ENCODE results near the gene MYF5. TPM values are rescaled to one million over a fixed set of nuclear protein-coding genes. Genes with fewer than 3 reads are reported as not detected.

Gene MYF5
- total and polyA plus RNA-seq, 2 of the 4 experiments (the other 2 are of a cell fraction) = not detected

DNA sequence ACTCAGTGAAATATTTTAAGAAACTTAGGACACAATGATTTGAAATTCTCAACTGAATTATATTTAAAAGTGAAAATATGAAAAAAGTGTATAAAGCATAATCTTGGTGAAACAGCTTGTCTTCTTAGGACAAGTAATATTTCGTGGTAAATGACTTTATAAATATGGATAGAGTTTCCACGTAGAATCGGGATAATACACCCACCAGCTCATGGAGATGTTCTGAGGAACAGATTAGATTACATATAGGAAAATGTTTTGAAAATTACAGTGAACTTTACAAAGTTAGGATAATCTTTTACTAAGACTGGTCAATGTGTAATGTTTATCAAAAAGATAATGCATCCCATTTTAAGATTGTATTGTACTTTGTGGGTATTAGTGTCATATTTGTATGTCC, 34.9 kb upstream of the MYF5 start:
- ATAC-seq (ENCODE audit: low read depth) (no peak), DNase-seq (no peak)
- Histone ChIP-seq H3K4ac (ENCODE audit: low read depth, low read length) (no peak overlapping the region), H2BK120ac (ENCODE audit: low read depth, low read length) (no peak overlapping the region), H3K36me3 (ENCODE audit: control insufficient read depth, insufficient read depth, low read length) (no peaks in the 10 kb centered on the region), H3K4me1 (ENCODE audit: control insufficient read depth, insufficient read depth, low read length) (no peaks in the 10 kb centered on the region), H3K4me2 (ENCODE audit: low read depth, low read length) (no peak overlapping the region), H3K9me1 (ENCODE audit: insufficient read depth, low read length) (no peaks in the 10 kb centered on the region), H2AK5ac (ENCODE audit: low read depth, low read length) (no peak overlapping the region), H4K91ac (ENCODE audit: insufficient read depth, low read depth, low read length) (no peak overlapping the region), H3K9me3 (ENCODE audit: control insufficient read depth, insufficient read depth, low read length) (no peaks in the 10 kb centered on the region), H3K23ac (ENCODE audit: low read depth, low read length) (no peak overlapping the region), H2BK5ac (ENCODE audit: low read depth, low read length, poor library complexity, severe bottlenecking) (no peak overlapping the region), H3K14ac (replicated peaks; ENCODE audit: low read depth, low read length) (no peak overlapping the region), H4K20me1 (ENCODE audit: insufficient read depth, low read length) (no peaks in the 10 kb centered on the region), H2AK9ac (replicated peaks; ENCODE audit: low read depth, low read length, poor library complexity) (no peak overlapping the region), H3K18ac (ENCODE audit: low read depth, low read length) (no peak overlapping the region), H3K56ac (ENCODE audit: extremely low read depth, insufficient read depth, low read length) (no peak overlapping the region), H3K79me1 (ENCODE audit: low read depth in 1 of 2, low read length in 2 of 2) (no peaks in the 10 kb centered on the region), H4K5ac (ENCODE audit: low read depth, low read length) (no peak overlapping the region), H2AFZ (replicated peaks; ENCODE audit: low read length, poor library complexity) (no peak overlapping the region), H2BK20ac (ENCODE audit: low read depth, low read length) (no peak overlapping the region), H2BK15ac (ENCODE audit: low read depth, low read length) (no peak overlapping the region), H3K27me3 (ENCODE audit: control insufficient read depth, insufficient read depth, low read length) (no peaks in the 10 kb centered on the region), H4K8ac (ENCODE audit: low read depth in 2 of 2, low read length in 2 of 2) (no peak overlapping the region), H3K27ac (ENCODE audit: insufficient read depth, low read length) (no peak overlapping the region), H3K4me3 (ENCODE audit: insufficient read depth, low read depth, low read length) (no peak overlapping the region), H3K9ac (ENCODE audit: low read depth, low read length) (no peak overlapping the region)
- dilution Hi-C loops (cut with HindIII; ENCODE audit: low sequenced_read_pairs, unreplicated experiment) = no loop called here
- no CpG with 5 or more reads among the region's 3 CpGs for WGBS, 2 experiments (ENCODE audit: extremely low coverage in 2 of 2, insufficient read length in 1 of 2)
- no TSS peak for BruUV-seq (replicated peaks)
- ChIA-PET POLR2A (ENCODE audit: unreplicated experiment) (no interaction called here), CTCF (interaction anchor here (0.7 kb wide), 1 partner anchor 22 kb away, joined by 3 read pairs; no protein-coding TSS in a partner anchor)
- no peak for TF ChIP-seq FOS (IDR thresholded peaks at IDR 0.05; ENCODE audit: low read depth, low read length)
- no peak for TF ChIP-seq CHD1 (IDR thresholded peaks at IDR 0.05; ENCODE audit: low read depth, low read length)
- no peak for TF ChIP-seq SMC3 (IDR thresholded peaks at IDR 0.05; ENCODE audit: low read depth, low read length)
- TF ChIP-seq, protein P1, sequence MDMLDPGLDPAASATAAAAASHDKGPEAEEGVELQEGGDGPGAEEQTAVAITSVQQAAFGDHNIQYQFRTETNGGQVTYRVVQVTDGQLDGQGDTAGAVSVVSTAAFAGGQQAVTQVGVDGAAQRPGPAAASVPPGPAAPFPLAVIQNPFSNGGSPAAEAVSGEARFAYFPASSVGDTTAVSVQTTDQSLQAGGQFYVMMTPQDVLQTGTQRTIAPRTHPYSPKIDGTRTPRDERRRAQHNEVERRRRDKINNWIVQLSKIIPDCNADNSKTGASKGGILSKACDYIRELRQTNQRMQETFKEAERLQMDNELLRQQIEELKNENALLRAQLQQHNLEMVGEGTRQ (IDR thresholded peaks at IDR 0.05; ENCODE audit: low read depth, low read length) = no peak
- TF ChIP-seq POLR2A (IDR thresholded peaks at IDR 0.05; ENCODE audit: low read depth, low read length) = no peak
- TF ChIP-seq BHLHE40 (IDR thresholded peaks at IDR 0.05; ENCODE audit: low read depth, low read length) = no peak
- intact Hi-C loops (cut with micrococcal nuclease) = no loop called here
- in situ Hi-C loops (cut with MboI; ENCODE audit: low sequenced_read_pairs) = no loop called here
